GM12878 (cell line): ENCODE results near the gene CREBRF. TPM values are rescaled to one million over a fixed set of nuclear protein-coding genes. Genes with fewer than 3 reads are reported as not detected.
"Not testable (repeated sequence)": the region's sequence is repeated elsewhere in the genome, so short reads cannot be mapped to it uniquely, and the experiment has no call there.

Source experiments
- ATAC-seq: fragments of 200-7000 bp; cut with Tn5 transposase; 3 replicates; pipeline ENCODE4 v1.9.1; 2020; ENCODE audit warnings: mild to moderate bottlenecking, moderate library complexity
- BruUV-seq: library from RNA; stranded (reverse); fragments of 400-500 nt; replicated peaks from 2 replicates; lab custom pipeline; 2021; lab: Mats Ljungman, UMichigan
- CTCF ChIA-PET: fragments of 300-600 bp; sonication (Branson Sonifier 250); formaldehyde crosslinking; extraction: SDS; loops from one replicate; lab custom pipeline; 2021; ENCODE audit warnings: inconsistent platforms; lab: Yijun Ruan, JAX
- POLR2A ChIA-PET: fragments of 350-600 bp; formaldehyde crosslinking; extraction: SDS; loops from one replicate; lab custom pipeline; 2021; ENCODE audit warnings: inconsistent platforms; lab: Charles Lee
- RAD21 ChIA-PET: fragments of 300-600 bp; sonication (Branson Sonifier 250); formaldehyde crosslinking; loops from one replicate; lab custom pipeline; 2023; ENCODE audit warnings: antibody characterized with exemption; ENCODE audit not compliant: unreplicated experiment; lab: Charles Lee
- SMC1A ChIA-PET: fragments of 300-600 bp; sonication (Branson Sonifier 250); formaldehyde crosslinking; loops from one replicate; lab custom pipeline; 2023; ENCODE audit not compliant: unreplicated experiment, uncharacterized antibody; lab: Charles Lee
- DNase-seq: peaks from one replicate; pipeline ENCODE4 v3.0.0-alpha.2; 2011; ENCODE audit warnings: low read depth, low spot score
- FAIRE-seq: peaks from 3 replicates; lab custom pipeline; 2011; peaks lifted over from hg19 to GRCh38; lab: Jason Lieb, UNC
- H2AFZ ChIP-seq: 2 replicates; pipeline ENCODE4 v1.6.0; 2011; ENCODE audit warnings: low read depth, low read length, control low read depth; ENCODE audit not compliant: control insufficient read depth
- H3K27ac ChIP-seq: 2 replicates; pipeline ENCODE4 v1.5.1; 2011; ENCODE audit warnings: control low read depth; ENCODE audit not compliant: control insufficient read depth, insufficient read depth
- H3K27me3 ChIP-seq, 2 experiments: replicated peaks in 1 of 2; 2 replicates each; pipeline versions ENCODE4 v1.6.0 to v1.6.1; 2011; ENCODE audit warnings: low read length in 1 of 2; ENCODE audit not compliant: control insufficient read depth in 2 of 2, insufficient read depth in 2 of 2
- H3K36me3 ChIP-seq, 2 experiments: 2 replicates each; pipeline ENCODE4 v1.5.1; 2011; ENCODE audit warnings: low read length in 1 of 2; ENCODE audit not compliant: control insufficient read depth in 2 of 2, insufficient read depth in 2 of 2
- H3K4me1 ChIP-seq: 2 replicates; pipeline ENCODE4 v1.6.1; 2011; ENCODE audit warnings: mild to moderate bottlenecking, low read length, moderate library complexity, mixed read lengths; ENCODE audit not compliant: control insufficient read depth, insufficient read depth
- H3K4me2 ChIP-seq: 2 replicates; pipeline ENCODE4 v1.6.0; 2011; ENCODE audit warnings: control low read depth; ENCODE audit not compliant: control insufficient read depth, insufficient read depth
- H3K4me3 ChIP-seq: fragments of 200-600 bp; sonication (generic); 2 replicates; pipeline ENCODE4 v1.5.1; 2016
- H3K79me2 ChIP-seq: 2 replicates; pipeline ENCODE4 v1.6.0; 2011; ENCODE audit warnings: low read length; ENCODE audit not compliant: control insufficient read depth, insufficient read depth
- H3K9ac ChIP-seq: 2 replicates; pipeline ENCODE4 v1.8.0; 2011; ENCODE audit warnings: low read length, control low read depth, mixed read lengths; ENCODE audit not compliant: control insufficient read depth, insufficient read depth
- H3K9me3 ChIP-seq: replicated peaks from 3 replicates; pipeline ENCODE4 v1.5.1; 2011; ENCODE audit warnings: mild to moderate bottlenecking, low read length; ENCODE audit not compliant: control insufficient read depth, insufficient read depth
- H4K20me1 ChIP-seq: 2 replicates; pipeline ENCODE4 v1.6.0; 2011; ENCODE audit not compliant: control insufficient read depth, insufficient read depth
- CREB1 ChIP-seq: IDR thresholded peaks from 2 replicates; pipeline ENCODE4 v1.6.1; 2012; ENCODE audit warnings: low read depth, mild to moderate bottlenecking, inconsistent platforms
- EED ChIP-seq: sonication (generic); IDR thresholded peaks from 2 replicates; pipeline ENCODE4 v1.6.1; 2016; ENCODE audit warnings: antibody characterized with exemption, low read depth
- EP300 ChIP-seq, 2 experiments: fragments of 150-350 bp in 1 of 2; IDR thresholded peaks; 2 replicates each; pipeline ENCODE4 v1.6.1; 2011 to 2012; ENCODE audit warnings: low read depth in 2 of 2, low read length in 2 of 2, borderline replicate concordance in 1 of 2, improper control_type of control experiment in 1 of 2, inconsistent platforms in 1 of 2; ENCODE audit not compliant: control insufficient read depth in 1 of 2
- EZH2 ChIP-seq: IDR thresholded peaks from 2 replicates; pipeline ENCODE4 v1.6.1; 2012; ENCODE audit warnings: low read depth, mild to moderate bottlenecking, control low read depth, inconsistent platforms, low read length, borderline replicate concordance; ENCODE audit not compliant: control insufficient read depth
- IRF4 ChIP-seq: IDR thresholded peaks from 2 replicates; pipeline ENCODE4 v1.6.1; 2011; ENCODE audit warnings: low read depth, low read length
- RCOR1 ChIP-seq: conservative IDR thresholded peaks from 2 replicates; pipeline ENCODE4 v1.6.1; 2012; ENCODE audit warnings: low read depth, low read length, improper control_type of control experiment
- WGBS: methylation state at CpG from one replicate; pipeline ENCODE4 v1.1.6; 2016; ENCODE audit warnings: low lambda C conversion rate; ENCODE audit not compliant: insufficient replicate concordance, insufficient coverage; ENCODE audit errors: missing lambda C conversion rate; 5-methylcytosine and 5-hydroxymethylcytosine counted together
- in situ Hi-C: fragments of 300-500 bp; cut with MboI; formaldehyde crosslinking; loops from 9 replicates; pipeline ENCODE4 v1.14.3; 2018; ENCODE audit warnings: mixed read lengths
- intact Hi-C: fragments of 100-400 bp; cut with micrococcal nuclease; formaldehyde crosslinking; loops from one replicate; pipeline ENCODE4 v1.14.2; 2022; ENCODE audit not compliant: unreplicated experiment
- polyA plus RNA-seq, 11 experiments: library from polyadenylated mRNA; depleted of rRNA in 4 of 11; unstranded in 6 of 11; stranded (reverse) in 5 of 11; fragments of >200 nt; fragmentation: Nextera tagmentation in 4 of 11; fragmentation: Illumina TruSeq in 1 of 11; extraction: Ambion mirVana in 4 of 11; extraction: Trizol in 1 of 11; gene quantifications; 1 replicate in 1 of 11; 2 replicates in 10 of 11; pipeline versions ENCODE4 v1.2.1 to v1.2.3, GENCODE V29; 2011 to 2016; ENCODE audit warnings: inconsistent platforms in 2 of 11, missing spikeins in 2 of 11, low read depth in 1 of 11
- total RNA-seq, 4 experiments: library from RNA; depleted of rRNA in 3 of 4; stranded (reverse); fragments of >200 nt in 3 of 4; fragmentation: Illumina TruSeq in 1 of 4; extraction: Trizol in 1 of 4; gene quantifications; 2 replicates each; pipeline versions ENCODE4 v1.2.1 to v1.2.3, GENCODE V29; 2013 to 2021
- TF ChIP-seq, protein P1 (sequence below): fragments of 450-650 bp; IDR thresholded peaks from 2 replicates; pipeline ENCODE4 v1.6.1; 2016; ENCODE audit warnings: mild to moderate bottlenecking, moderate library complexity, borderline replicate concordance

CREBRF gene
- total and polyA plus RNA-seq, 10 of the 15 experiments (the other 5 are each of a cell fraction or from before 2014, with no cell fraction given), result 1.2 to 12.7 (median 3.9) TPM

DNA sequence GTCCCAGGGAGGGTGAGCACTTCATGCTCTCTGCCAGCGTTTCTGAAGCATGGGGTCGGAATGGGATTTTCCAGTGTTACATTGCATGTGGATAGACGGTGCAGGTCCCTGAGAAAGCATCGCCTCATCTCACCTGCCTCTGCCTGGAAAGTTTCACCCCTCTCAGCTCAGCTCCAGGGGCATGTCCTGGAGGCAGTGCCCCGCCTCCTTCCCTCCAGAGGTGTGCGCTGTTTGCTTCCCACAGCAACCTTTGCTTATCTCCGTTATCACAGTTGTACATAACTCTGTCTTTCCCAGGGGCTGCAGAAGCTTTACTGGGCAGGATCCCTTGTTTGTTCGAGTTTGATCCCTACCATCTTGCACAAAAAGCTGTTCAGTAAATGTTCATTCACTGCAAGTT is 10.7 kb upstream of the CREBRF start:
- TF ChIP-seq RCOR1, result no peak
- no peak for TF ChIP-seq EZH2
- TF ChIP-seq EED, result no peak
- TF ChIP-seq, protein P1, sequence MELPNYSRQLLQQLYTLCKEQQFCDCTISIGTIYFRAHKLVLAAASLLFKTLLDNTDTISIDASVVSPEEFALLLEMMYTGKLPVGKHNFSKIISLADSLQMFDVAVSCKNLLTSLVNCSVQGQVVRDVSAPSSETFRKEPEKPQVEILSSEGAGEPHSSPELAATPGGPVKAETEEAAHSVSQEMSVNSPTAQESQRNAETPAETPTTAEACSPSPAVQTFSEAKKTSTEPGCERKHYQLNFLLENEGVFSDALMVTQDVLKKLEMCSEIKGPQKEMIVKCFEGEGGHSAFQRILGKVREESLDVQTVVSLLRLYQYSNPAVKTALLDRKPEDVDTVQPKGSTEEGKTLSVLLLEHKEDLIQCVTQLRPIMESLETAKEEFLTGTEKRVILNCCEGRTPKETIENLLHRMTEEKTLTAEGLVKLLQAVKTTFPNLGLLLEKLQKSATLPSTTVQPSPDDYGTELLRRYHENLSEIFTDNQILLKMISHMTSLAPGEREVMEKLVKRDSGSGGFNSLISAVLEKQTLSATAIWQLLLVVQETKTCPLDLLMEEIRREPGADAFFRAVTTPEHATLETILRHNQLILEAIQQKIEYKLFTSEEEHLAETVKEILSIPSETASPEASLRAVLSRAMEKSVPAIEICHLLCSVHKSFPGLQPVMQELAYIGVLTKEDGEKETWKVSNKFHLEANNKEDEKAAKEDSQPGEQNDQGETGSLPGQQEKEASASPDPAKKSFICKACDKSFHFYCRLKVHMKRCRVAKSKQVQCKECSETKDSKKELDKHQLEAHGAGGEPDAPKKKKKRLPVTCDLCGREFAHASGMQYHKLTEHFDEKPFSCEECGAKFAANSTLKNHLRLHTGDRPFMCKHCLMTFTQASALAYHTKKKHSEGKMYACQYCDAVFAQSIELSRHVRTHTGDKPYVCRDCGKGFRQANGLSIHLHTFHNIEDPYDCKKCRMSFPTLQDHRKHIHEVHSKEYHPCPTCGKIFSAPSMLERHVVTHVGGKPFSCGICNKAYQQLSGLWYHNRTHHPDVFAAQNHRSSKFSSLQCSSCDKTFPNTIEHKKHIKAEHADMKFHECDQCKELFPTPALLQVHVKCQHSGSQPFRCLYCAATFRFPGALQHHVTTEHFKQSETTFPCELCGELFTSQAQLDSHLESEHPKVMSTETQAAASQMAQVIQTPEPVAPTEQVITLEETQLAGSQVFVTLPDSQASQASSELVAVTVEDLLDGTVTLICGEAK, result no peak
- TF ChIP-seq CREB1, result no peak
- TF ChIP-seq EP300 (IDR thresholded peaks at IDR 0.05; ENCODE audit: borderline replicate concordance in 1 of 2, control insufficient read depth in 1 of 2, low read depth in 2 of 2, low read length in 2 of 2), result no peak
- TF ChIP-seq IRF4, result no peak
- no peak overlapping the region for H3K4me3 ChIP-seq
- no TSS peak for BruUV-seq
- H3K9ac ChIP-seq, result no peak overlapping the region
- H3K4me2 ChIP-seq, result no peak overlapping the region
- CTCF ChIA-PET, result interaction anchor here (1.4 kb wide), 1 partner anchor 99 kb away, joined by 4 read pairs; the partner anchor contains the start of gene BNIP1
- WGBS, result 53% methylated on average over 8 of the region's 8 CpGs
- no peaks in the 10 kb centered on the region for H3K27me3 ChIP-seq
- H3K4me1 ChIP-seq, result no peaks in the 10 kb centered on the region
- intact Hi-C loops (no loop called here), in situ Hi-C loops (no loop called here)
- no peaks in the 10 kb centered on the region for H4K20me1 ChIP-seq
- no peaks in the 10 kb centered on the region for H3K79me2 ChIP-seq
- H2AFZ ChIP-seq, result no peak overlapping the region
- POLR2A ChIA-PET, result no interaction called here
- SMC1A ChIA-PET, result interaction anchor here (0.9 kb wide), 1 partner anchor 13 kb away, joined by 4 read pairs; no protein-coding TSS in a partner anchor
- no peaks in the 10 kb centered on the region for H3K36me3 ChIP-seq
- no peak overlapping the region for H3K27ac ChIP-seq
- DNase-seq, result no peak
- RAD21 ChIA-PET, result no interaction called here
- no peak for FAIRE-seq
- H3K9me3 ChIP-seq, result no peaks in the 10 kb centered on the region
- no peak for ATAC-seq

DNA sequence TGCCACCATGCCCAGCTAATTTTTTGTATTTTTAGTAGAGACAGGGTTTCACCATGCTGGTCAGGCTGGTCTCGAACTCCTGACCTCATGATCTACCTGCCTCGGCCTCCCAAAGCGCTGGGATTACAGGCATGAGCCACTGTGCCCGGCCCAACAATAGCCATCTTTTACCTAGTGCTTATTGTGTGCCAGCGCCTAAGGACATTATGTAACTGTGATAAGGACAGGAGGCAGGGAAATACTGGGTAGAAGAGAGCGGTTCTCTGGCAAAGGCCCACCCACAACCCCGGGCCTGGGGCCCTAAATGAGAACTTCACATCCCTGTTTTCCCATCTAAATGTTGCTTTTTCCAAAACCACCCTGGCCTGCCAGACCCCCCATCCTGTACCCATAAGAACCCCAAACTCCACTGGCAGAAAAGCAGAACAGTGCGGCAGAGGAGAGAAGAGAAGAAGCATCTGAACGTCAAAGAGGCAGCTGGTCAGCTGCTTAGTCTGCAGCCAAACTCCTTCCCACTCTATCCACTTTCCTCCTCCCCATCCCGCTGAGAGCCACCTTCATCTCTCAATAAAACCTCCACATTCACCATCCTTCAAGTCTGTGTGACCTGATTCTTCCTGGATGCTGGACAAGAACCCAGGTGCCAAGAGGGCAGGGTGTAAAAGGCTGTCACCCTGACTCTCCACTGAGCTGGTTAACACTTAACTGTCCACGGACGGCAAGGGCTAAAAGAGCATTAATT is 8.9 kb upstream of the CREBRF start:
- H3K36me3 ChIP-seq, H3K4me3 ChIP-seq, FAIRE-seq, H2AFZ ChIP-seq, H3K9me3 ChIP-seq, H3K9ac ChIP-seq, ATAC-seq, H4K20me1 ChIP-seq, H3K27me3 ChIP-seq, BruUV-seq, H3K4me1 ChIP-seq, H3K27ac ChIP-seq, intact Hi-C loops, SMC1A ChIA-PET, RAD21 ChIA-PET, in situ Hi-C loops, DNase-seq, POLR2A ChIA-PET, H3K4me2 ChIP-seq, H3K79me2 ChIP-seq: not testable (repeated sequence)
- WGBS, result 80% methylated on average over 12 of the region's 12 CpGs
- CTCF ChIA-PET, result interaction anchor here (1.4 kb wide), 1 partner anchor 97 kb away, joined by 4 read pairs; the partner anchor contains the start of gene BNIP1
